K562 (cell line): Measurements from ENCODE around the gene FBP1. TPM values are rescaled to one million over a fixed set of nuclear protein-coding genes. Genes with fewer than 3 reads are reported as not detected.

Experiments
- DPF2 ChIP-seq: fragments of 450-650 bp; IDR thresholded peaks from 2 replicates; pipeline ENCODE4 v1.6.1; 2016
- GABPA ChIP-seq: fragments of 200-800 bp; sonication (Bioruptor generic); conservative IDR thresholded peaks from 2 replicates; pipeline ENCODE4 v1.6.1; 2016; ENCODE audit warnings: low read depth, missing genetic modification characterization, missing compliant biosample characterization
- HEY1 ChIP-seq: fragments of 250-450 bp; sonication (Bioruptor Pico); IDR thresholded peaks from 2 replicates; pipeline ENCODE4 v1.5.0; 2020; ENCODE audit warnings: mild to moderate bottlenecking, moderate library complexity, borderline replicate concordance
- IRF2 ChIP-seq: sonication (generic); formaldehyde crosslinking; IDR thresholded peaks from 2 replicates; pipeline ENCODE4 v1.8.1; 2022; ENCODE audit warnings: mild to moderate bottlenecking, missing genetic modification reagents
- JUN ChIP-seq, 2 experiments: sonication (generic) in 1 of 2; formaldehyde crosslinking in 1 of 2; IDR thresholded peaks; 2 replicates each; pipeline versions ENCODE4 v1.6.1 to v1.8.0; 2012 to 2022; ENCODE audit warnings: borderline replicate concordance in 2 of 2, mild to moderate bottlenecking in 2 of 2, improper control_type of control experiment in 1 of 2, low read depth in 1 of 2, low read length in 1 of 2, missing genetic modification reagents in 1 of 2
- KDM5B ChIP-seq: fragments of 200-600 bp; sonication (generic); IDR thresholded peaks from 2 replicates; pipeline ENCODE4 v1.6.1; 2012; ENCODE audit warnings: low read depth, mild to moderate bottlenecking, moderate library complexity, low read length, control low read depth, inconsistent platforms; ENCODE audit not compliant: insufficient replicate concordance
- LCOR ChIP-seq: sonication (generic); formaldehyde crosslinking; IDR thresholded peaks from 2 replicates; pipeline ENCODE4 v1.8.0; 2022; ENCODE audit warnings: mild to moderate bottlenecking, missing genetic modification reagents
- MTA1 ChIP-seq: fragments of 450-650 bp; IDR thresholded peaks from 2 replicates; pipeline ENCODE4 v1.6.1; 2017; ENCODE audit warnings: borderline replicate concordance
- NCOA1 ChIP-seq: fragments of 450-650 bp; IDR thresholded peaks from 2 replicates; pipeline ENCODE4 v1.6.1; 2016; ENCODE audit warnings: low read depth
- NCOR1 ChIP-seq: fragments of 450-650 bp; IDR thresholded peaks from 2 replicates; pipeline ENCODE4 v1.6.1; 2016; ENCODE audit warnings: mild to moderate bottlenecking, moderate library complexity
- POLR2AphosphoS2 ChIP-seq: IDR thresholded peaks from 2 replicates; pipeline ENCODE4 v1.6.1; 2012; ENCODE audit warnings: low read length, improper control_type of control experiment
- SMAD1 ChIP-seq: fragments of 150-350 bp; IDR thresholded peaks from 2 replicates; pipeline ENCODE4 v1.6.1; 2014; ENCODE audit warnings: low read length, low read depth; ENCODE audit not compliant: partially characterized antibody
- SNRNP70 ChIP-seq: fragments of 200-400 bp; formaldehyde crosslinking; optimal IDR thresholded peaks from 2 replicates; pipeline ENCODE3; 2017; ENCODE audit warnings: low read depth, low read length
- TAF15 ChIP-seq: fragments of 200-400 bp; formaldehyde crosslinking; IDR thresholded peaks from 2 replicates; pipeline ENCODE4 v1.6.1; 2017; ENCODE audit warnings: mild to moderate bottlenecking, low read depth, low read length, moderate library complexity
- TBL1XR1 ChIP-seq, 2 experiments: IDR thresholded peaks; 2 replicates each; pipeline ENCODE4 v1.6.1; 2012; ENCODE audit warnings: improper control_type of control experiment in 2 of 2, low read length in 2 of 2, mild to moderate bottlenecking in 1 of 2
- TCF7L2 ChIP-seq: fragments of 150-350 bp; IDR thresholded peaks from 2 replicates; pipeline ENCODE4 v1.6.1; 2016; ENCODE audit warnings: low read depth, mild to moderate bottlenecking, low read length, moderate library complexity
- TEAD4 ChIP-seq, 2 experiments: sonication (generic) in 1 of 2; formaldehyde crosslinking in 1 of 2; IDR thresholded peaks; 2 replicates each; pipeline versions ENCODE4 v1.6.1 to v1.8.0; 2012 to 2022; ENCODE audit warnings: borderline replicate concordance in 1 of 2, inconsistent platforms in 1 of 2, low read length in 1 of 2, mild to moderate bottlenecking in 1 of 2, missing genetic modification reagents in 1 of 2
- TGIF2 ChIP-seq: sonication (generic); formaldehyde crosslinking; IDR thresholded peaks from 2 replicates; pipeline ENCODE4 v1.8.1; 2022; ENCODE audit warnings: mild to moderate bottlenecking, missing genetic modification reagents, moderate library complexity
- XRCC5 ChIP-seq: fragments of 200-400 bp; formaldehyde crosslinking; IDR thresholded peaks from 2 replicates; pipeline ENCODE4 v1.6.1; 2017; ENCODE audit warnings: low read depth, mild to moderate bottlenecking, low read length
- ZNF133 ChIP-seq: fragments of 250-450 bp; sonication (Bioruptor Pico); IDR thresholded peaks from 2 replicates; pipeline ENCODE4 v1.4.0; 2020; ENCODE audit warnings: mild to moderate bottlenecking
- ZNF324 ChIP-seq: fragments of 250-450 bp; sonication (Bioruptor Pico); IDR thresholded peaks from 2 replicates; pipeline ENCODE4 v1.4.0; 2020; ENCODE audit warnings: mild to moderate bottlenecking
- ZNF785 ChIP-seq: fragments of 250-450 bp; sonication (Bioruptor Pico); IDR thresholded peaks from 2 replicates; pipeline ENCODE4 v1.4.0; 2020; ENCODE audit warnings: mild to moderate bottlenecking
- polyA plus RNA-seq, 8 experiments: library from polyadenylated mRNA; depleted of rRNA in 4 of 8; stranded (reverse) in 5 of 8; unstranded in 3 of 8; fragments of >200 nt; fragmentation: Nextera tagmentation in 2 of 8; fragmentation: Illumina TruSeq in 1 of 8; extraction: Ambion mirVana in 2 of 8; extraction: Trizol in 1 of 8; gene quantifications; 2 replicates each; pipeline versions ENCODE4 v1.2.1 to v1.2.3, GENCODE V29; 2011 to 2014; ENCODE audit warnings: inconsistent platforms in 1 of 8, missing spikeins in 1 of 8
- total RNA-seq, 7 experiments: library from RNA; depleted of rRNA in 6 of 7; stranded (reverse); fragments of >200 nt in 6 of 7; fragmentation: Illumina TruSeq in 2 of 7; extraction: Trizol in 2 of 7; gene quantifications; 2 replicates each; pipeline versions ENCODE4 v1.2.1 to v1.2.3, GENCODE V29; 2011 to 2021; ENCODE audit warnings: low replicate concordance in 1 of 7
- TF ChIP-seq, protein P1 (sequence below), 3 experiments: fragments of 200-800 bp in 1 of 3; sonication (Bioruptor generic) in 1 of 3; sonication (generic) in 1 of 3; formaldehyde crosslinking in 1 of 3; IDR thresholded peaks; 2 replicates each; pipeline versions ENCODE4 v1.6.1 to v1.8.0; 2016 to 2022; ENCODE audit warnings: mild to moderate bottlenecking in 2 of 3, missing compliant biosample characterization in 2 of 3, missing genetic modification characterization in 2 of 3, missing genetic modification reagents in 1 of 3
- TF ChIP-seq, protein P2 (sequence below): fragments of 450-650 bp; IDR thresholded peaks from 2 replicates; pipeline ENCODE4 v1.6.1; 2014; ENCODE audit warnings: low read depth, mild to moderate bottlenecking, moderate library complexity, borderline replicate concordance
- TF ChIP-seq, protein P3 (sequence below): IDR thresholded peaks from 2 replicates; pipeline ENCODE4 v1.6.1; 2011; ENCODE audit not compliant: insufficient read length; ENCODE audit errors: extremely low read depth

The FBP1 gene
- total and polyA plus RNA-seq, 9 of the 15 experiments (the other 6 are each of a cell fraction or from before 2014, with no cell fraction given), result 0.24 TPM; not detected in 8

DNA sequence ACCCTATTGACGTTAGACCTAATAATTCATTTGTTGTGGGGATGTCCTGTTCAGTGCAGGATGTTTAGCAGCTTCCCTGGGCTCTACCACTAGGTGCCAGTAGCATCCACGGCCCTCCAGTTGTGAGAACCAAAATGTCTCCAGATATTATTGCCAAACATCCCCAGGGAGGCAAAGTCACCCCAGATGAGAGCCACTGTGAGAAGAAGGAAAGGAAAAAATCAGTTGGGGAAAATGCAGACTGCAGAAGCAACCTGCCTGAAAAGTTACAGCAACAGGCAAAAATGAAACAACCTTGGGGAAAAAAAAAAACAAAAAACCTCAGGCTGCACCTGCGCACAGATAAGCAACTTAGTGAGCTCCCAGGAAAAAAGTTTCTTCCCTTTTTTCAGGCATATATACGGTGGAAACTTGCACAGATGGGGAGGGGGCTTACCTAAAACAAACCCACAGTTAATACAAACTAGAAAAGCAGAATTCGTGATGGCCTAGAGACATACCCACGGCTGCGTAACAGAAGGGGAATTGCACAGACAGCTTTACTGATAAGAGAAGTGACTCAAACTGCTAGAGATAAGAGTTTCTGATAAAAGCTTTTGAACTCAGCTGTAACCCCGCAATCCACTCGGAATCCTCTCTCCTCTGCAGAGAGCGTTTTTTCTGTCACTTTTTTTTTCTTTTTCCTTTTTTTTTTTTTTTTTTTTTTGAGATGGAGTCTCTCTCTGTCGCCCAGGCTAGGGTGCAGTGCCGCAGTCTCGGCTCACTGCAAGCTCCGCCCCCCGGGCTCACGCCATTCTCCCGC lies 29.8 kb upstream of the FBP1 start (continued):
- TF ChIP-seq, protein P1, sequence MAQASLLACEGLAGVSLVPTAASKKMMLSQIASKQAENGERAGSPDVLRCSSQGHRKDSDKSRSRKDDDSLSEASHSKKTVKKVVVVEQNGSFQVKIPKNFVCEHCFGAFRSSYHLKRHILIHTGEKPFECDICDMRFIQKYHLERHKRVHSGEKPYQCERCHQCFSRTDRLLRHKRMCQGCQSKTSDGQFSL (CRISPR knock-in tag; IDR thresholded peaks at IDR 0.05), result no peak
- TF ChIP-seq, protein P1 (tag; IDR thresholded peaks at IDR 0.05), result no peak
- TF ChIP-seq KDM5B, result no peak
- TF ChIP-seq DPF2, result peak; percentile 93
- no peak for TF ChIP-seq XRCC5
- no peak for TF ChIP-seq SNRNP70
- no peak for TF ChIP-seq TCF7L2
- no peak for TF ChIP-seq TGIF2 (CRISPR knock-in tag)
- TF ChIP-seq IRF2 (CRISPR knock-in tag), result no peak
- TF ChIP-seq, protein P2, sequence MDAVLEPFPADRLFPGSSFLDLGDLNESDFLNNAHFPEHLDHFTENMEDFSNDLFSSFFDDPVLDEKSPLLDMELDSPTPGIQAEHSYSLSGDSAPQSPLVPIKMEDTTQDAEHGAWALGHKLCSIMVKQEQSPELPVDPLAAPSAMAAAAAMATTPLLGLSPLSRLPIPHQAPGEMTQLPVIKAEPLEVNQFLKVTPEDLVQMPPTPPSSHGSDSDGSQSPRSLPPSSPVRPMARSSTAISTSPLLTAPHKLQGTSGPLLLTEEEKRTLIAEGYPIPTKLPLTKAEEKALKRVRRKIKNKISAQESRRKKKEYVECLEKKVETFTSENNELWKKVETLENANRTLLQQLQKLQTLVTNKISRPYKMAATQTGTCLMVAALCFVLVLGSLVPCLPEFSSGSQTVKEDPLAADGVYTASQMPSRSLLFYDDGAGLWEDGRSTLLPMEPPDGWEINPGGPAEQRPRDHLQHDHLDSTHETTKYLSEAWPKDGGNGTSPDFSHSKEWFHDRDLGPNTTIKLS, result no peak
- TF ChIP-seq, protein P3, sequence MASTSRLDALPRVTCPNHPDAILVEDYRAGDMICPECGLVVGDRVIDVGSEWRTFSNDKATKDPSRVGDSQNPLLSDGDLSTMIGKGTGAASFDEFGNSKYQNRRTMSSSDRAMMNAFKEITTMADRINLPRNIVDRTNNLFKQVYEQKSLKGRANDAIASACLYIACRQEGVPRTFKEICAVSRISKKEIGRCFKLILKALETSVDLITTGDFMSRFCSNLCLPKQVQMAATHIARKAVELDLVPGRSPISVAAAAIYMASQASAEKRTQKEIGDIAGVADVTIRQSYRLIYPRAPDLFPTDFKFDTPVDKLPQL, result no peak
- peak; percentile 37; the same call in 1 of the 2 replicates for TF ChIP-seq NCOA1
- TF ChIP-seq TBL1XR1 (IDR thresholded peaks at IDR 0.05; ENCODE audit: low read length in 2 of 2), result peak in 1 of 2 experiments; percentile 40; a peak in 1 of 4 replicates
- peak; percentile 67; the same call in 1 of the 2 replicates for TF ChIP-seq TEAD4 (IDR thresholded peaks at IDR 0.05; ENCODE audit: low read length)
- no peak for TF ChIP-seq TEAD4 (CRISPR knock-in tag; IDR thresholded peaks at IDR 0.05; ENCODE audit: borderline replicate concordance)
- no peak for TF ChIP-seq SMAD1
- TF ChIP-seq ZNF785, result no peak
- TF ChIP-seq NCOR1, result peak; percentile 21; the same call in 1 of the 2 replicates
- TF ChIP-seq POLR2AphosphoS2, result no peak
- no peak for TF ChIP-seq ZNF324
- TF ChIP-seq LCOR (CRISPR knock-in tag), result no peak
- no peak for TF ChIP-seq HEY1 (CRISPR knock-in tag)
- TF ChIP-seq GABPA (tag), result no peak
- TF ChIP-seq TAF15, result no peak
- TF ChIP-seq JUN (IDR thresholded peaks at IDR 0.05; ENCODE audit: borderline replicate concordance, low read depth, low read length), result peak; percentile 81
- TF ChIP-seq JUN (CRISPR knock-in tag; IDR thresholded peaks at IDR 0.05; ENCODE audit: borderline replicate concordance), result no peak
- TF ChIP-seq MTA1, result peak; percentile 79
- no peak for TF ChIP-seq ZNF133 (CRISPR knock-in tag)
